Nephron (organoid): ENCODE measurements around the gene HOXA2.

ENCODE experiments used
- H3K27ac Mint-ChIP-seq, 3 experiments: 2 replicates each; pipeline ENCODE4 v1.8.0; 2020; ENCODE audit warnings: mixed read lengths in 3 of 3, mild to moderate bottlenecking in 2 of 3, moderate library complexity in 1 of 3
- H3K27me3 Mint-ChIP-seq: 2 replicates; pipeline ENCODE4 v1.8.0; 2021; ENCODE audit warnings: low read depth, mild to moderate bottlenecking, moderate library complexity, mixed read lengths
- H3K36me3 Mint-ChIP-seq: 2 replicates; pipeline ENCODE4 v1.8.0; 2020; ENCODE audit warnings: low read depth, mixed read lengths
- H3K4me1 Mint-ChIP-seq: 2 replicates; pipeline ENCODE4 v1.8.0; 2020; ENCODE audit warnings: mixed read lengths
- H3K4me3 Mint-ChIP-seq, 3 experiments: 2 replicates each; pipeline ENCODE4 v1.8.0; 2020; ENCODE audit warnings: mild to moderate bottlenecking in 3 of 3, mixed read lengths in 3 of 3, moderate library complexity in 2 of 3
- H3K9me3 Mint-ChIP-seq: 2 replicates; pipeline ENCODE4 v1.8.0; 2020; ENCODE audit warnings: mixed read lengths
- TF ChIP-seq, protein P1 (sequence below), 3 experiments: fragments of 200-600 bp; sonication (generic); IDR thresholded peaks; one replicate each; pipeline ENCODE4 v1.5.0; 2021; ENCODE audit warnings: antibody characterized with exemption in 3 of 3; ENCODE audit not compliant: unreplicated experiment in 3 of 3

The HOXA2 gene

GRCh38 chr7:27111042-27111750 is 8.7 kb upstream of the HOXA2 start:
- peaks cover 66% of the 10 kb centered on the region for H3K4me1 Mint-ChIP-seq
- TF ChIP-seq, protein P1, sequence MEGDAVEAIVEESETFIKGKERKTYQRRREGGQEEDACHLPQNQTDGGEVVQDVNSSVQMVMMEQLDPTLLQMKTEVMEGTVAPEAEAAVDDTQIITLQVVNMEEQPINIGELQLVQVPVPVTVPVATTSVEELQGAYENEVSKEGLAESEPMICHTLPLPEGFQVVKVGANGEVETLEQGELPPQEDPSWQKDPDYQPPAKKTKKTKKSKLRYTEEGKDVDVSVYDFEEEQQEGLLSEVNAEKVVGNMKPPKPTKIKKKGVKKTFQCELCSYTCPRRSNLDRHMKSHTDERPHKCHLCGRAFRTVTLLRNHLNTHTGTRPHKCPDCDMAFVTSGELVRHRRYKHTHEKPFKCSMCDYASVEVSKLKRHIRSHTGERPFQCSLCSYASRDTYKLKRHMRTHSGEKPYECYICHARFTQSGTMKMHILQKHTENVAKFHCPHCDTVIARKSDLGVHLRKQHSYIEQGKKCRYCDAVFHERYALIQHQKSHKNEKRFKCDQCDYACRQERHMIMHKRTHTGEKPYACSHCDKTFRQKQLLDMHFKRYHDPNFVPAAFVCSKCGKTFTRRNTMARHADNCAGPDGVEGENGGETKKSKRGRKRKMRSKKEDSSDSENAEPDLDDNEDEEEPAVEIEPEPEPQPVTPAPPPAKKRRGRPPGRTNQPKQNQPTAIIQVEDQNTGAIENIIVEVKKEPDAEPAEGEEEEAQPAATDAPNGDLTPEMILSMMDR (IDR thresholded peaks at IDR 0.05; ENCODE audit: unreplicated experiment in 3 of 3), result no peak
- no peaks in the 10 kb centered on the region for H3K9me3 Mint-ChIP-seq
- peak overlapping the region; percentile 96 to 99 (median 96) for H3K4me3 Mint-ChIP-seq
- H3K27me3 Mint-ChIP-seq, result peaks cover 6% of the 10 kb centered on the region
- H3K27ac Mint-ChIP-seq, result peak overlapping the region; percentile 99 to 100 (median 100)
- H3K36me3 Mint-ChIP-seq, result peaks cover 46% of the 10 kb centered on the region

DNA sequence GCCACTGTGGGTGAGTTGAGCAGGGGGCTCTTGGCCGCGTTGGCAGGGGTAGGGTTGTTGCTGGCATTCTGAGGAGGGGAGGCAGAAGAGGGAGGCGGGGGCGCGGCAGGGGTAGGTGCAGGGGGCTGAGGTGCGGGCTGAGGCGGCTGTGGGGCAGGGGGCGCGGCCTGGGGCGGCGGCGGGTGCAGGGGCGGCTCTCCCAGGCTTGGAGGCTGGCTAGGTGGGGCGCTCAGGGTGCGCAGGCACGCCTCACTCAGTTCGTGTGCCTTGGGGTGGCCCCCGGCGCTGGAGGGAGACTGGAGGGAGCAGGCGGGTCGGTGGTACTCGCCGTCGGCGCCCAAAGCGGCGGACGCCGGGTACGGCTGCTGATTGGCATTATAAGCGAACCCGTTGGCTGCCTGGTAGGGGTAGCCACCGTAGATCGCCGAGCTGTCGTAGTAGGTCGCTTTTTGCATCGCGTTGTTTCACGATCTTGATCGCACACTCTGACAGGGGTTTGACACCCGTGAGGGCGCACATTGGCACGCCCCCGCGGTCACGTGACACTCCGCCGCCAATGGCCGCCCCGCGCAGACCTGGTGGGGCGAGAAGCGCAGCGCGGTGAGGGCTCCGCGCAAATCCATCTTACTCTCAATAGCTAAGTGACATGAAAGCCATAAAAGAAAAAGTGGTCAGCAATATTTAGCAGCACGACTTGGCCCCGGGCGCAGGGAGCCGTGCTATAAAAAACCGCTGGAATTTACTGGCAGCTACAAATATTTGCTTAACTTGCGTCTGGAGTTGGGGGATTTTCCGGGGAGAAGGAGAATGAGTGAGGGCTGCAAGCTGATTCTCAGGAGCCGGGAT is 7.9 kb upstream of the HOXA2 start:
- Mint-ChIP-seq H3K4me1 (peaks cover 70% of the 10 kb centered on the region), H3K9me3 (no peaks in the 10 kb centered on the region)
- TF ChIP-seq, protein P1 (IDR thresholded peaks at IDR 0.05; ENCODE audit: unreplicated experiment in 3 of 3), result no peak

GRCh38 chr7:27109466-27110185 is 7.1 kb upstream of the HOXA2 start:
- peaks cover 72% of the 10 kb centered on the region for H3K4me1 Mint-ChIP-seq
- H3K36me3 Mint-ChIP-seq, result peaks cover 43% of the 10 kb centered on the region
- H3K9me3 Mint-ChIP-seq, result no peaks in the 10 kb centered on the region
- H3K27ac Mint-ChIP-seq, result peak overlapping the region; percentile 99 to 100 (median 100)
- TF ChIP-seq, protein P1 (IDR thresholded peaks at IDR 0.05; ENCODE audit: unreplicated experiment in 3 of 3), result no peak
- H3K4me3 Mint-ChIP-seq, result peak overlapping the region; percentile 83 to 96 (median 86)
- peaks cover 17% of the 10 kb centered on the region for H3K27me3 Mint-ChIP-seq

More for the DNA sequence above, 7.9 kb upstream of the HOXA2 start:
- Mint-ChIP-seq H3K27ac (peak overlapping the region; percentile 99 to 100 (median 100)), H3K36me3 (peaks cover 48% of the 10 kb centered on the region), H3K27me3 (peaks cover 9% of the 10 kb centered on the region), H3K4me3 (peak overlapping the region; percentile 96 to 99 (median 96))

DNA sequence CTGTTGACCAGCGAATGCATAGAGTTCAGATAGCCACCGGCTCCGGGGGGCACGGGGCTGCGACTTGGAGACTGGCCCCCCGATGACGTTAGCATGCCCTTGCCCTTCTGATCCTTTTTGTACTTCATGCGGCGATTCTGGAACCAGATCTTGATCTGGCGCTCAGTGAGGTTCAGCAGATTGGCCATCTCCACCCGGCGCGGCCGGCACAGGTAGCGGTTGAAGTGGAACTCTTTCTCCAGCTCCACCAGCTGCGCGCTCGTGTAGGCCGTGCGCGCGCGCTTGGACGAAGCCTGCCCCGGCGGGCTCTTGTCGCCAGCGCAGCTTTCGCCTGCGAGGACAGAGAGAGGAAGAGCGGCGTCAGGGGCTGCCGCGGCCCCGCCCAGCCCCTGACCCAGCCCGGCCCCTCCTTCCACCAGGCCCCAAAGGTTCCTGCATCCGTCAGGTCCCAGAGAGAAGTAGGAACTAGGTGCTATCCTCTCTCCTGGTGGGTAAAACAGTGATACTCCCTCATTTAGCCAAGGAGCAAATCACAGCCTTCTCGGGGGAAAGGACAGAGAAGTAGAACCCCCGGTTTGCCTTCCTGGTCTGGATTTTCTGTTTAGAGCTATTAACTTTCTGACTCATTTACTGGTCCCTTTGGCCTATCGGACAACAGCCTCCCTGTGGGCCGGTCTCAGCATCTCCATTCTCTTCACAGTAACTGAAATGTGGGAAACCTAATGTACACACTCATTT is 6.1 kb upstream of the HOXA2 start:
- TF ChIP-seq, protein P1 (IDR thresholded peaks at IDR 0.05; ENCODE audit: unreplicated experiment in 3 of 3), result no peak
- Mint-ChIP-seq H3K36me3 (peaks cover 43% of the 10 kb centered on the region), H3K27ac (peak overlapping the region; percentile 99 to 100 (median 100)), H3K4me1 (peaks cover 78% of the 10 kb centered on the region), H3K9me3 (no peaks in the 10 kb centered on the region), H3K4me3 (peak overlapping the region; percentile 83 to 96 (median 86)), H3K27me3 (peaks cover 18% of the 10 kb centered on the region)
